ENCODE results near the gene P2RX4. TPM values are rescaled to one million over a fixed set of nuclear protein-coding genes. Genes with fewer than 3 reads are reported as not detected.
"Not testable (repeated sequence)": the region's sequence is repeated elsewhere in the genome, so short reads cannot be mapped to it uniquely, and the experiment has no call there.

P2RX4 gene, protein sequence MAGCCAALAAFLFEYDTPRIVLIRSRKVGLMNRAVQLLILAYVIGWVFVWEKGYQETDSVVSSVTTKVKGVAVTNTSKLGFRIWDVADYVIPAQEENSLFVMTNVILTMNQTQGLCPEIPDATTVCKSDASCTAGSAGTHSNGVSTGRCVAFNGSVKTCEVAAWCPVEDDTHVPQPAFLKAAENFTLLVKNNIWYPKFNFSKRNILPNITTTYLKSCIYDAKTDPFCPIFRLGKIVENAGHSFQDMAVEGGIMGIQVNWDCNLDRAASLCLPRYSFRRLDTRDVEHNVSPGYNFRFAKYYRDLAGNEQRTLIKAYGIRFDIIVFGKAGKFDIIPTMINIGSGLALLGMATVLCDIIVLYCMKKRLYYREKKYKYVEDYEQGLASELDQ
- 45.5 and 47.0 TPM in 2 replicates for total RNA-seq

DNA sequence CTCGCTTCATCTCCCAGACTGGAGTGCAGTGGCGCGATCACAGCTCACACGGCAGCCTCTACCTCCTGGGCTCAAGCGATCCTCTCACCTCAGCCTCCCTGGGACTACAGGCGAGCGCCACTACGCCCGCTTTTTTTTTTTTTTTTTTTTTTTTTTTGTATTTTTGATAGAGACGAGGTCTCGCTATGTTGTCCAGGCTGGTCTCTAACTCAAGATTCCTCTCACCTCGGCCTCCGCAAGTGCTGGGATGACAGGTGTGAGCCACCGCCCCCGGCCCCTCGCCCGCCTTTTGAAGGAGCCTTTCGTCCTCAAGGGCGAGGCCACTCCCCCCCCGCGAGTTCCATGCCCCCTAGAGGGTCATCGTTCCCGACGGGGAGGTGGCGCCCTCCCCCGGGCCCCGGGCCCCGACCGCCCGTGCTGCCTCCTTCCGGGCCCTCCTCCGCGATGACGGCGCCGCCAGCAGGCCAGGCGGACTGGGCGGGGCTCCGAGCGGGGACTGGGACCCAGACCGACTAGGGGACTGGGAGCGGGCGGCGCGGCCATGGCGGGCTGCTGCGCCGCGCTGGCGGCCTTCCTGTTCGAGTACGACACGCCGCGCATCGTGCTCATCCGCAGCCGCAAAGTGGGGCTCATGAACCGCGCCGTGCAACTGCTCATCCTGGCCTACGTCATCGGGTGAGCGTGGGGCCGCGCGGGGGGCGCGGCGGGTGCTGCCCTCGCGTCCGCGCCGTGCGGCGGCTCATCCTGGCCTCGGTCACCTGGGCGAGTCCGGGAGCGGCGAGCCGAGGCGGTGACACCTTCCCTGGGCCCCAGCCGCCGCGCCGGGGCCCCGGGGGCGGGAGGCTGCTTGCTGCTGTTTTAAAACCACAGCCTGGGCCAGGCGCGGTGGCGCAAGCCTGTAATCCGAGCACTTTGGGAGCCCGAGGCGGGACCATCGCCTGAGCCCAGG lies at the start of gene P2RX4:
Gene P2RX4 (plus strand): TSS at position 506 of the 949 bp plus-strand sequence. CDS start 36 bp downstream, at position 542.
- intact Hi-C loops (cut with micrococcal nuclease) = loop anchor here (1.0 to 5.0 kb wide), 3 partner anchors 13 to 193 kb away; partner anchors contain the start of gene C12orf43

DNA sequence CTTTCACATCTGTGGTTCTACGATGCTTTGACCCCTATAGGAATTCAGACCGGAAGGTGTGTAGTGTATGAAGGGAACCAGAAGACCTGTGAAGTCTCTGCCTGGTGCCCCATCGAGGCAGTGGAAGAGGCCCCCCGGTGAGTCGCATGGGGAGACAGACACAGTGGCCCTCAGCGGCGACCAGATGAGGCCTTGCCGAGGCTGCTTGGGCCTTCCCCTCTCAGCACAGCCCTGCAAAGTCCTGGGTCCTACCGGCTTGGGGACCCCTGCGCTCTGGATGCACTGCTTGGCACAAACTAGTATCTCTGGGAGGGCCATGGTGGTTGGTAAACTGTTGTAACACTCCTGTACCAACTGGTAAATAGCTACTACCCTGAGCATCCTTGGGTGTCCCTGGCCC lies 47.5 kb upstream of the P2RX4 start:
- intact Hi-C loops (cut with micrococcal nuclease) = no loop called here

DNA sequence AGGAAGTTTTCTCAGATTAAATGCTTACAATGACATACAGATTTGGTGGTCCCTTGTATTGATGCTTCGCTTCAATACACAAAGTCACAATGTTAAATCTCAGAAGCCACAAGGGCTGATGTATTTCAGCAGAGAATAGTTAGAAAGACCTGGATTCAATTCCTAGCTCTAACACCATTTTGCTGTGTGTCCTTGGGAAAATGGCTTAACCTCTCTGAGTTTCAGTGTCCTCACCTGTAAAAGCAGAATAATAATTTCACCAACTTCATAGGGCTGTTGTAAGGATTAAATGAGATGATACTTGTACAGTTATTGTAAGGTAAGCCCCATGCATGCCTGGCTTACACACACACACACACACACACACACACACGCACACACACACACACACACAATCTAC lies 46.9 kb upstream of the P2RX4 start:
- intact Hi-C loops (cut with micrococcal nuclease) = no loop called here

DNA sequence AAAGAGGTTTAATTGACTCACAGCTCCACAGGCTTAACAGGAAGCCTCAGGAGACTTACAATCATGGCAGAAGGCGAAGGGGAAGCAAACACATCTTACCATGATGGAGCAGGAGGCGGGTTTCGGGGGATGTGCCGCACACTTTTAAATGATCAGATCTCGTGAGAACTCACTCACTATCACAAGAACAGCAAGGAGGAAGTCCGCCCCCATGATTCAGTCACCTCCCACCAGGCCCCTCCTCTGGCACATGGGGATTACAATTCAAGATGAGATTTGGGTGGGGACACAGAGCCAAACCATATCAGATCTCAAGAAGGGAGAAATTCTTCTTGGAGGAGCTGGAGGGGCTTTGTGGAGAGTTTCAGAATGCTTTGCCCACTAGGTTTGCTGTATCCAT lies 45.1 kb upstream of the P2RX4 start:
- intact Hi-C loops (cut with micrococcal nuclease) = not testable (repeated sequence)

DNA sequence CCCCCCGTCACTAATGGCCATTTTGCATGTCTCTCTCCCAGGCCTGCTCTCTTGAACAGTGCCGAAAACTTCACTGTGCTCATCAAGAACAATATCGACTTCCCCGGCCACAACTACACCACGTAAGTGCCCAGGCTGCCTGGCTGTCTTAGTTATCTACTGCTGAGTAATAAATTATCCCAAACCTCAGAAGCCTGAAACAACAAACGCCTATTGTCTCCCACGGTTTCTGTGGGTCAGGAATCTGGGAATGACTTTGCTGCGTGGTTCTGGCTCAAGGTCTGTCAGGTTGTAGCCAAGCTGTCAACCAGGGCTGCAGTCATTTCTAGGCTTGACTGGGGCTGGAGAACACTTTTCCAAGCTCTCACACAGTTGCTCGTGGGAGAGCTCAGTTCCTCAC lies 44.6 kb upstream of the P2RX4 start:
- intact Hi-C loops (cut with micrococcal nuclease) = no loop called here

DNA sequence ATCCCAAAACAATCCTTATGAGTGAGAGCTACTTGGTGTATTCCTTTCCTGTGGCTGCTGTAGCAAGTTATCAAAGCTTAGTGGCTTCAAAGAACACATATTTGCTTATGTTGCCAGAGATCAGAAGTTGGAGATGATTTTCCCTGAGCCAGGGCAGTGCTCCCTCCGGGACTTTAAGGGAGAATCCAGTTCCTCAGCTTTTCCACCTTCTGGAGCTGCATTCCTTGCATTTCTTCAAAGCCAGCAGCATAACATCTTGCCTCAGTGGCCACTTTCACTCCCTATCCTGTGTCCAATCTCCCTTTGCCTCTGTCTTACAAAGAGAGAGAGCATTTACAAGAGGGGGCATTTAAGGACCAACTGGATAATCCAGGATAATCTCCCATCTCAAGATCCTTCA lies 43.6 kb upstream of the P2RX4 start:
- intact Hi-C loops (cut with micrococcal nuclease) = no loop called here

DNA sequence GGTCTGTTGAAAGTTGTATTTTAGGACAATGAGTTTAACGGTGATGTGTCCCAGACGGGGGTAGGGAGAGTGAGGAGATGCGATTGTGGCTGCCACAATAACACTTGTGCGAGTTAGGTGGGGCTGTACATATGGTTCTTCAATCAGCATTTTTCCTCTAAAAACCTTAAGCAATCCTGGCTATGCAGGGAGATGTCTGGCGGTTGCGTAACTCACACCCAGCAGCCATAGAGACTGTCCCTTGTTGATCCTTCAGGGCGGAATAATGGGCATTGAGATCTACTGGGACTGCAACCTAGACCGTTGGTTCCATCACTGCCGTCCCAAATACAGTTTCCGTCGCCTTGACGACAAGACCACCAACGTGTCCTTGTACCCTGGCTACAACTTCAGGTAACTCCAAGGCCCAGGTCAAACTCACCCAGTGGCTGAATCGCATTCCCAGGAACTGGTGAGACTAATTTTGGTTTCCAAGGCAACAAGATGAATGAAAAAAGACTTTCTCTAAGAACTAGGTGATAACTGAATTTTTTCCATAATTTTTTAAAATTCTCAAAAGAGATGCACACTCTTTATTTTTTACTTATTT lies 42.6 kb upstream of the P2RX4 start:
- intact Hi-C loops (cut with micrococcal nuclease) = no loop called here

DNA sequence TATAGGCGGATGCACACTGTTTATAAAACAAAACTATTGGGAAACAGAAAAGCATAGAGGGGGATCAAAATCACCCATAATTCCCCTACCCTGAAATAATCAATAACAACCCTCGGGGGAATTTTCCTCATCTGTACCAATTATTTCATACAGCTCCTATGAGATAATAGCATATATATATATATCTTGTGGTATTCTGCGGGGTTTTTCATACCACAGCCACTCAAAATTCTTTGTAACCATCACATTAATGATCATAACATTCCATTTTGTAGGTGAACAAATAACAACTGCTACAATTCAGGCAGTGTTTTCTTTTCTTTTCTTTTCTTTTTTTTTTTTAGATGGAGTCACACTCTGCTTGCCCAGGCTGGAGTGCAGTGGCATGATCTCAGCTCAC lies 42.0 kb upstream of the P2RX4 start:
- intact Hi-C loops (cut with micrococcal nuclease) = no loop called here

DNA sequence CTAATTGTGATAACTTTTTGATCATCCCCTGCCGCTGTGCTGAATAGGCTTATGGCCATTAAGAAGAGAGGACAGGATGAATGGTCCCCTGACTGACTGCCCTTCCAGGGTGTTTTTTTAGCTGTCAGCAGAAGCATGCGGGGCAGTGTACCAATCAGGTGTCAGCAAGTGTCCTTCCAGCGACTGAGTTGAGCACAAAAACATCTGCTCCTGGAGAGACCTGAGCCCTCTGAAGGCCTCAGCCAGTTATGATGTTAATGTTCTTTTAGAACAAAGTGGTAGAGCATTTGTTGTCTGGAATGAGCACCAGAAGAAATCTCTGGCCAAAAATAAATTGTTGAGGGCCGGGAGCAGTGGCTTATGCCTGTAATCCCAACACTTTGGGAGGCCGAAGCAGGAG lies 39.8 kb upstream of the P2RX4 start:
- intact Hi-C loops (cut with micrococcal nuclease) = no loop called here

DNA sequence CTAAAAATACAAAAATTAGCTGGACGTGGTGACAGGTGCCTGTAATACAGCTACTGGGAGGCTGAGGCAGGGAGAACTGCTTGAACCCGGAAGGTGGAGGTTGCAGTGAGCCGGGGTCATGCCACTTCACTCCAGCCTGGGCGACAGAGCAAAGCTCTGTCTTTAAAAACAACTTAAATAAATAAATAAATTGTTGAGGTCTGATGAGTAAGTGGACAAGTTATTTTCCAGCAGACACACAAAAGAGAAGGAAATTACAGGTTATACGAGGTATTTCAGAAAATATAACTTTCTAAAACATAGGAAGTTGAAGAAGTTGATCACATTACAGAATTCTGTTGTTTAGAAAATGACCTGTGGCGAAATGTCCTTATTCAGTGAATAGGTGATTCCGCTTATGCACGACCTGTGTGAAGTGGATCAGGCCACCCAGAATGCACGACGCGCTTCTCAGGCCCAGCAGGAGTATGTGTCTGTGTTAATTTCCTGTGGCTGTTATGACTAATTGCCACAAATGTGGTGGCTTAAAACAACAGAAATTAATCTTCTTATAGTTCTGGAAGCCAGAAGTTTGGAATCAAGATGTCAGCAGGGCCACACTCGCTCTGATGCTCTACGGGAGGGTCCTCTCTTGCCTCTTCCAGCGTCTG lies 39.2 kb upstream of the P2RX4 start:
- intact Hi-C loops (cut with micrococcal nuclease) = no loop called here

DNA sequence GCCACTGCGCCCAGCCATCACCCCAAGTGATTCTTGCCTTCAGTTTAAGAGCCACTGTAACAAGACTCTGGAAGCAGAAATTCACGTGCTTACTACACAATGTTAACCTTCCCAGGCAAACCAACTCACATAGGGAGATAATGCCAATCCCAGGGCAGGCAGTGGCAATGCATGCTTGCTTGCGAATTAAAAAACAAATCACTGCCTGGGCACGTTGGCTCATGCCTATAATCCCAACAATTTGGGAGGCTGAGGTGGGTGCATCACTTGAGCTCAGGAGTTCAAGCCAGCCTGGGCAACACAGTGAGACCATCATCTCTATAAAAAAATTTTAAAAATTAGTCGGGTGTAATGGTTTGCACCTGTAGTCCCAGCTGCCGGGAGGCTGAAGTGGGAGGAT lies 37.8 kb upstream of the P2RX4 start:
- intact Hi-C loops (cut with micrococcal nuclease) = no loop called here

DNA sequence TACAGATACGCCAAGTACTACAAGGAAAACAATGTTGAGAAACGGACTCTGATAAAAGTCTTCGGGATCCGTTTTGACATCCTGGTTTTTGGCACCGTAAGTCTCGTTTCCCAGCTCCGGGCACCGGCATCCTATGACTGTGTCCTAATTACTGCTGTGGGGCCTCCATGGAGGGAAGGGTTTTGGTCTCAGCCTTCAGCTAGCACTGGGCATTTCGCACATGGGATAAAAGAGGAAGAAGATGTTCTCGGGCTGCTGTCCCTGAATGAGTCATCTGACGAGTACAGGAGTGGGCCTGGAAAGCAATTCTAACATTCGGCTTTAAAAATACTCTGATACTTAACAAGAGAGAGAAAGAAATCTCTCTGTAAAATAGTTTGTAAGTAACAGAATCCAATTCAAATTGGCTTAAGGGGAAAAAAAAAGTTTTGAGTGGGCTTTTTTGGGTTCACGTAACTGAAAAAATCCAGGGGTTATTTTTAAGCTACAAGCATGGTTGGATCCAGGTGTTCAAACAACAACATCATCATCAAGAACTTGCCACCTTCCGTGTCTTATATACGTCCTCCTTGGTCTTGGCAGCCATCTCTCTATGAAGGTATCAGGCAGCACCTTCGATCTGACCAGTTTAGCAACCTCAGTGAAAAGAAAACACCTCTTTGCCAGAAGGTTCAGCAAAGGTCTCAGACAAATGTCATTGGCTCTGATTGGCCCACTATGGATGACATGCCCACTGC lies 34.4 kb upstream of the P2RX4 start:
- intact Hi-C loops (cut with micrococcal nuclease) = no loop called here

DNA sequence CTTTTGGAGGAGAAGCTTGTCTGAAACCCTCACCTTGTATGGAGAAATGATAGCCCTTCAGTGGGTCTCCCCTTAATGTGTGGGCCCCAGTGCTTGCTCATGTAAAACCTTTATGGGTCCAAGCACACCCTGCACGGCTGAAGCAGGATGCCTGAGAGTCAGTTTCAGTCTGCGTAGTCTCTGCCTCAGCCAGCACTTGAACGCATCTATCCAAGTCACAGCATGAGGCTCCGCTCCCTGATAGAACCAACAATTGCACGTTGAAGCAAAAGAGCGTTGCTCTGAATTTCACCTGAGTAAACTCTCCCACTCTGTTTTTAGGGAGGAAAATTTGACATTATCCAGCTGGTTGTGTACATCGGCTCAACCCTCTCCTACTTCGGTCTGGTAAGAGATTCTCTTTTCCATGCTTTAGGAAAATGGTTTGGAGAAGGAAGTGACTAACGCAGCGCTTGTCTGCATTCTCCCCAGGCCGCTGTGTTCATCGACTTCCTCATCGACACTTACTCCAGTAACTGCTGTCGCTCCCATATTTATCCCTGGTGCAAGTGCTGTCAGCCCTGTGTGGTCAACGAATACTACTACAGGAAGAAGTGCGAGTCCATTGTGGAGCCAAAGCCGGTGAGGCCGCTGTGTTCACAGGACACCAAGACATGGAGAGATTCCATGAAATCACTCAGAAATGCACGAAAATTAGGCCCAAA lies 33.0 kb upstream of the P2RX4 start:
- intact Hi-C loops (cut with micrococcal nuclease) = no loop called here

DNA sequence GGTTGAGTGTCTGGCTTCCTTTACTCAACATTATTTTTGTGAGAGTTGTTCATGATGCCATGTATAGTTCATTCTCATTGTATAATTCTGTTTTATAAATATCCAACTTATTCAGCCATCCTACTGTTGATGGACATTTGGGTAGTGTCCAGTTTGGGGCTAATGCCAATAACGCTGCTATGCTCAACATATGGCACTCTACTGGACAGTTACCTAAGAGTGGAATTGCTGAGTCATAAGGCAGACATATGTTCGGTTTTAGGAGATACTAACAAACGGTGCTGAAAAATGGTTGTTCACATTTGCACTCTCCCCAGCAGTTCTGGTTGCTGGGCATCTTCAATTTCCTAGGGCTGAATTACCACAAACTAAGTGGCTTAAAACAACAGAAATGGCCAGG lies 28.7 kb upstream of the P2RX4 start:
- intact Hi-C loops (cut with micrococcal nuclease) = no loop called here

DNA sequence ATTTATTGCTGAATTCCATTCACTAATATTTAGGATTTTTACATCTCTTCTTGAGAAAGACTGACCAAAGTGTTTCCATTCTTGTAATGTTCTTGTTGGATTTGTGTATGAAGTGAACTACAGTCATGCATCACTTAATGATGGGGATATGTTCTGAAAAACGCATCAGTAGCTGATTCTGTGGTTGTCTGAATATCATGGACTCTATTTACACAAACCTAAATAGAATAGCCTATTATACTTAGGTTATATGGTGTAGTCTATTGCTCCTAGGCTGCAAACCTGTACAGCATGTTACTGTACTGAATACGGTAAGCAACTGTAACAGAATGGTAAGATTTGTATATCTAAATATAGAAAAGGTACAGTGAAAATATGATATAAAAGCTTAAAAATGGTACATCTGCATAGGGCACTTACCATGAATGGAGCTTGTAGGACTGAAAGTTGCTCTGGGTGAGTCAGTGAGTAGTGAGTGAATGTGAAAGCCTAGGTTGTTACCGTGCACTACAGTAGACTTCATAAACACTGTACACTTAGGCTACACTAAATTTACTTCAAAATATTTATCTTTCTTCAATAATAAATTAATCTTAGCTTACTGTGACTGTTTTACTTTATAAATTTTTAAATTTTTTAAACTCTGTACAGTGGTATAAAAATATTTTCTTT lies 27.6 kb upstream of the P2RX4 start:
- intact Hi-C loops (cut with micrococcal nuclease) = no loop called here

DNA sequence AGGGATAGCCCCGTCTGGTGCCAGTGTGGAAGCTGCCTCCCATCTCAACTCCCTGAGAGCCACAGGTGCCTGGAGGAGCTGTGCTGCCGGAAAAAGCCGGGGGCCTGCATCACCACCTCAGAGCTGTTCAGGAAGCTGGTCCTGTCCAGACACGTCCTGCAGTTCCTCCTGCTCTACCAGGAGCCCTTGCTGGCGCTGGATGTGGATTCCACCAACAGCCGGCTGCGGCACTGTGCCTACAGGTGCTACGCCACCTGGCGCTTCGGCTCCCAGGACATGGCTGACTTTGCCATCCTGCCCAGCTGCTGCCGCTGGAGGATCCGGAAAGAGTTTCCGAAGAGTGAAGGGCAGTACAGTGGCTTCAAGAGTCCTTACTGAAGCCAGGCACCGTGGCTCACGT lies 25.5 kb upstream of the P2RX4 start:
- intact Hi-C loops (cut with micrococcal nuclease) = no loop called here

DNA sequence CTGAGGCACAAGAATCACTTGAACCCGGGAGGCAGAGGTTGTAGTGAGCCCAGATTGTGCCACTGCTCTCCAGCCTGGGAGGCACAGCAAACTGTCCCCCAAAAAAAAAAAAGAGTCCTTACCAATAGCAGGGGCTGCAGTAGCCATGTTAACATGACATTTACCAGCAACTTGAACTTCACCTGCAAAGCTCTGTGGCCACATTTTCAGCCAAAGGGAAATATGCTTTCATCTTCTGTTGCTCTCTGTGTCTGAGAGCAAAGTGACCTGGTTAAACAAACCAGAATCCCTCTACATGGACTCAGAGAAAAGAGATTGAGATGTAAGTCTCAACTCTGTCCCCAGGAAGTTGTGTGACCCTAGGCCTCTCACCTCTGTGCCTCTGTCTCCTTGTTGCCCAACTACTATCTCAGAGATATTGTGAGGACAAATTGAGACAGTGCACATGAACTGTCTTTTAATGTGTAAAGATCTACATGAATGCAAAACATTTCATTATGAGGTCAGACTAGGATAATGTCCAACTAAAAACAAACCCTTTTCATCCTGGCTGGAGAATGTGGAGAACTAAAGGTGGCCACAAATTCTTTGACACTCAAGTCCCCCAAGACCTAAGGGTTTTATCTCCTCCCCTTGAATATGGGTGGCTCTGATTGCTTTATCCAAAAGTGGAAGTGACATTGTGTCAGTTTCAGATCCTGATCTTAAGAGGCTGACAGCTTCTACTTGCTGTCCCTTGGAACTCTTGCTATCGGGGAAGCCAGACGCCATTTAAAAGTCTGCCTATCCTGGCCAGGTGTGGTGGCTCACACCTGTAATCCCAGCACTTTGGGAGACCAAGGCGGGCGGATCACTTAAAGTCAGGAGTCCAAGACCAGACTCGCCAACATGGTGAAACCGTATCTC lies 24.7 kb upstream of the P2RX4 start:
- intact Hi-C loops (cut with micrococcal nuclease) = no loop called here

DNA sequence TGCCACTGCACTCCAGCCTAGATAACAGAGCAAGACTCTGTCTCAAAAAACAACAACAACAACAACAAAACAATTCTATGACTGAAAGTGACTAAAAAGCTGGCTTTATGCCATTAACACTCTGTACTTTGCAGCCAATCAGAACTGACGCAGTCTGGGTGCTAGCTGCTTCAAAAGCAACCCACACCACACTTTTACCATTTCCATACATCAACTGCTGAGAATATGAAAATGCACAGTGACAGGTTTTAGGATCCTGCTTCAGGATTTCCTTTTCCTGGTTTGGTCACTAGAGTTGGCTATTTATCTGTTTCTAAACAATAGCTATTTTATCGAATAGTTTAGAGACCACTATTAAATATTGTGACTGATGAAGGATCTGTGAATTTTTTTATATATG lies 23.1 kb upstream of the P2RX4 start:
- intact Hi-C loops (cut with micrococcal nuclease) = no loop called here

DNA sequence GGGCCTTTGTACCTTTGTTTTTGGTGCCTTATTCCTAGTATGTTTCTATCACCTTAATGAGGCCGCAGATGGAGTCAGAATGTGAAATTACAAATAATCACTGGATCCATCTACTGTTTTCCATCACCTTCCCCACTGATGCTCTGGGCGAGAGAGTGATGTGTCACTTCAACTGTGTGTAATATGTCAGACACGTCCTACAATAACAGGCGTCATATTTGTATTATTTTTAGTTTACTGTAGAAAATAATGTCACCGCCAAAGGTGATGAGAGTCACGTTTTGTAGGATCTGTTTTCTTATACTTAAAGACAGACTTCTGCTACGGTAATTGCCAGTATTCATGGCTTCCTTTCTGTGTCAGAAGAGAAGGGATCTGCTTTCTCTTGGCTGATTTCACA lies 22.4 kb upstream of the P2RX4 start:
- intact Hi-C loops (cut with micrococcal nuclease) = no loop called here
